Nucleus accumbens (tissue), 56 donors: ENCODE measurements around the gene NKPD1.

Experiments used
- DNase-seq, 56 donors: peaks; one replicate each; lab custom pipeline; 2025; lab: John Stamatoyannopoulos, UW

The NKPD1 gene

DNA sequence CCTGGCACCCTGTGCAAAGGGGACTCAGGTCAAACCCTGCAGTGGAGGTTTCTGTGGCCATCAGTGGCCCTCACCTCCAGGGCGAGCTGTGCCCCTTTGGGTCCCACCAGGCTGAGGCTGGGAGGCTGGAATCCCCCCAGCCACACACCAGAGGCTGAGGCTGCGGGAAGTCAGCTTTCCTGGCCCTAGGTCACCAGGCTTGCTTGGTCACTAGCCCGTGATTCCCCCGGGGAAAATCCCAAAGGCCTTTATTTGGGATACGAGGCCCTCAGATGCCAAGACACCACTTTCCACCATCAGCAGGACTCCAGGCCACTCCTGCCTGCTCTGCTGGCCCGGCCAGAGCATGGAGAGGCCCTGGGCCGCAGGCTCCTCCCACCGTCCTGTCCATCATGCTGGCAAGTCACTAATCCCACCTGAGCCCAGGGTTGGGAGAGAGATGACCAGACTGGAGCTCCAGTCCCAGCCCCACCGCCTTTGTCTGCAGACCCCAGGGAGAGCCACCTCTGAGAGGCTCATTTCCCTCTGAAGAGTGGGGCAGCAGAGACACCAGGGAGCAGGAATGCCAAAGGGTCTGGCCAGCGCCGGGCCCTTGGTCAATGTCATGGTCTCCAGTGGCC is 4.7 kb downstream of the NKPD1 start:
- DNase-seq, result no peak

- no peak for DNase-seq
Observed at GRCh38 chr19:45154064-45154827, 6.5 kb downstream of the NKPD1 start.

DNA sequence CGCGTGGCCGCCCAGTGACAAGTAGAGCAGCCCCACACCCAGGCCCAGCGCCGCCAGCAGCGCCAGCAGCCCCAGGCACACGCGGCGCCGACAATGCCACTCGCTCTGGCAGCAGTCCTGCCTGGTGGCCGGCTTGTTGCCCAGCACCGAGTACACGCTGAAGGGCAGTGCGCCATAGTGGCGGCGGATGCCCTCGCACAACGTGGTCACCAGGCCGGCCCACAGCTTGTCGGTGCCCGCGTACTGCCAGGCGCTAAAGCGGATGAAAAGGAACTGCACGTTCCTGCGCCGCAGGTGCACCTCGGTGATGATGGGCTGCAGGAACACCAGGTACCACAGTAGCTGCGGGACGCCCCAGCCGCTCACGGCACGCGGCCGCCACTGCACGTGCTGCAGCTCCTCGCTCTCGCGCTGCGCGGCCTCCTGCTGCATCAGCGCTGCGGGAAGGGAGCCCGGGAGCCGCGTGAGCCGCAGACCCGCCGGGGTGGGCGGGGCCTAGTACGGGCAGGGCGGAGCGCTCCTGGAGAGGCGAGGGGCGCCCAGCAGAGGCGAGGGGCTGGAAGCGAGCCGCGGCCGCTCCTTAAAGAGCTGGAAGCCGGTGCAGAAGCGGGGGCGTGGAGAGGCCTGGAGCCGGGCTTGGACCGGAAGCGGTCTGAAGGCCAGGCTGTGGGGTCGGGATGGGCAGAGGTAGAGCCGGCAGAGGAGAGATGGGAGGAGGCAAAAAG is 7.3 kb downstream of the NKPD1 start:
- peak in 43 of 56 donors; percentile 11 to 76 (median 45) for DNase-seq

DNA sequence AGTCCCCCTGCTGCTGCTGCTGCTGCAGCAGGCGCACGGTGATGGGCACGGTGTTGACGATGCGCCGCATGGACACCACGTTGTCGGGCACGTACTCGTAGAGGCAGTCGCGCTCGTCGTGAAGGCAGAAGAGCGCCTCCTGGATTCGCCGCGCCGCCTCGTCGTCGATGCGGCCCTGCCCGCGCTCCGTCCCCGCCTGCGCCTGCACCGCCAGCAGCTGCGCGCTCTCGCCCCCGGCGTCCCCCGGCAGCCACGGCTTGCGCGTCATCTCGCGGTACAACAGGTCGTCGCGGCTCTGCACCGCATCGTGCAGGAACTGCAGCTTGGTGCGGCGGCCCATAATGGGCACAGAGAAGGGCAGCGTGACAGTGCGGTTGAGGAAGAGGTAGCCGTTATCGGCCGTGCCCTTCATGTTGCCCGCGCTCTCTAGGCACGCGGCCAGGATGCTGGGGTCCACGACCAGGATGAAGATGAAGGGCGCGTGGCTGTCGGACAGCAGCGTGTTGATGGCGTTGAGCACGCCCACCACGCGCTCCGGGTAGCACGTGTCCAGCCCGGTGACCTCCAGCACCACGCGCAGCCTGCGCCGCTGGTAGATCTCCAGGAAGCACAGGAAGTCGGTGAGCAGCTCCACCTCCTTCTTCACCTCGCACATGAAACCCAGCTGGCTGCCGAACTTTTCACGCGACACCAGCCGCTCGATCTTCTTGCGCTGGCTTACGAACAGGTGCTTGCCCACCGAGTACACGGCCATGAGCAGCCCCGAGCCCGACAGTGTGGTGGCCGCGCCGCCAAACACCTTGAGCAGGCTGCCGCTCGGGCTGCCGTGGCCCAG is 8.1 kb downstream of the NKPD1 start:
- peak in 25 of 56 donors; percentile 9 to 64 (median 36) for DNase-seq

- DNase-seq, result no peak
Observed at GRCh38 chr19:45151821-45152503, 8.8 kb downstream of the NKPD1 start.

- DNase-seq, result peak in 1 of 56 donors; percentile 45
Observed at GRCh38 chr19:45151320-45151719, 9.5 kb downstream of the NKPD1 start.

- peak in 1 of 56 donors; percentile 45 for DNase-seq
Observed at GRCh38 chr19:45150751-45151281, 10.0 kb downstream of the NKPD1 start.

DNA sequence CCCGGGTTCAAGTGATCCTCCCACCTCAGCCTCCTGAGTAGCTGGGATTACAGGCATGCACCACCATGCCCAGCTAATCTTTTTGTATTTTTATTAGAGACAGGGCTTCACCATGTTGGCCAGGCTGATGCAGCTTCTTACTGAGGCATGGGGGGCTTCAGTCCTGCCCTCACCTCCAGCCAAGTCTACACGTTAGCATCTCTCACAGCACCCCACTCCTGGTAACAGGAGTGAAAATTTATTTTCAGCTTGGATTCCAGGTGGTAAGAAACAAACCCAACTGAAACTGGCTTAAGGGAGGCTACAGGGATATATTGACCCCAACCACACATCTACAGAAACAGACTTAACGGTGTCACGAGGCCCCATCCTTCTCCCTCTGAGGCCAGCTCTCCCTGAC is 10.6 kb downstream of the NKPD1 start:
- no peak for DNase-seq

DNA sequence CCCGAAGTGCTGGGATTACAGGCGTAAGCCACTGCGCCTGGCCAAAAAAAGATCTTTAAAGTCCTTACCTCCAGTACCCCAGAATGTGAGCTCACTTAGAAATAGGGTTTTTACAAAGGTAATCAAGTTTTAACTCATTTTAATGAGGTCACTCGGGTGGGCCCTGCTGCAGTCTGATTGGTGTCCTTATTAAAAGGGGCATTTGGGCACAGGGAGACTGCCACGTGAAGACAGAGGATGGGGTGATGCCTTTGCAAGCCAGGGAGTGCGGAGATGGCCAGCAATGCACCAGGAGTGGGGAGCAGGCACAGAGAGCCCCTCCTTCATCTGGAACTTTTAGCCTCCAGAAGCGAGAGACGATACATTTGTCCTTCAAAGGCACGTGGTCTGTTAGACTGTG is 11.7 kb downstream of the NKPD1 start:
- no peak for DNase-seq

DNA sequence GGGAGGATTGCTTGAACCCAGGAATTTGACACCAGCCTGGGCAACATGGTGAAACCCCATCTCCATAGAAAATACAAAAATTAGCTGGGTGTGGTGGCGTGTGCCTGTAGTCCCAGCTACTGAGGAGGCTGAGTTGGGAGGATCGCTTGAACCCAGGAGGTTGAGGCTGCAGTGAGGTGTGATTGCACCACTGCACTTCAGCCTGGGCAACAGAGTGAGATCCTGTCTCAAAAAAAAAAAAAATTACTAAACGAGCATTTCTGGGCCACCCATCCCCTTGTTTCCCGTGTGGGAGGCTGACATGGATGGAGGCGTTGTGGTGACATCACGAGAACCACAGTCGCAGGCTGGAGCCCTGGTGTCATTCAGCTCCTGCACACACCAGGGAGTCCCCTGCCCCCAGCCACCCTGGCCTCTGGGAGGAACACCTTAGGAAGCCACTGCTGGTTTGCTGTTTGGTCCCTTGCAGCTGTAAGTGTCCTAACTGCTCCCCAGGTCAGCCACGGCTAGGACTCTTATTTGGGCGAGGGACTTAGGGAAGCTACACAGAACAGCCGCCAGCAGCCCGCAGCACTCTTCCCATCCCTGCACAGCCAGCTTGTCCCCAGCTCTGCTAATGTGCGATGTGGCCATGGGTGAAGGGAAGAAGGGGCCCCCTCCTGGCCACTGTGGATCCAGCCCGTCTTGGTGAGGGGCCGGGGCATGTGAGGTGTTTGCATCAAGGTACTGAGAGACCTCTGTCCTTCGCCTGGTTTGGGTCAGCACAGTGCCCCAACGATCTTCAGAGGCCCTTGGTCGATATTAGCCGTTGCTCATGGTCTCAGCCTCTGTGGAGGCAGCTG is 12.7 kb downstream of the NKPD1 start:
- DNase-seq, result peak in 2 of 56 donors; percentile 12 to 23

- DNase-seq, result no peak
Observed at GRCh38 chr19:45146741-45147205, 14.0 kb downstream of the NKPD1 start.

DNA sequence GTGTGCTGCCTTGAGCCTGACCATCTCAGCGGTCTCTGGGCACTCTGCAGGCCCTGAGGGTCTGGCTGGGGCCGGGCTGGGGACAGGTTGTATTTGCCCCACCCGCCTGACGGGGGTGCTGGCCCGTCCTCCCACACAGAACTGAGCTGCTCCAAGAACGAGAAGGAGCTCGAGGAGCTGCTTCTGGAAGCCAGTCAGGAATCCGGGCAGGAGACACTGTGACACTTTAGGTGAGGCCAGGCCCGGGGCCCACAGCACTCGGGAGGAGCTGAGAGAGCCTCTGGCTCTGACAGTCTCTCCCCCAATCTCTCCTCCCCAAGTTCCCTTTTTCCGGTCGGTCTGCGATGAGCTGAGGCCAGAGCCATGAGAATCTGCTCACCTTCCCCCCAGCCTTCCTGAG is 14.5 kb downstream of the NKPD1 start:
- no peak for DNase-seq

DNA sequence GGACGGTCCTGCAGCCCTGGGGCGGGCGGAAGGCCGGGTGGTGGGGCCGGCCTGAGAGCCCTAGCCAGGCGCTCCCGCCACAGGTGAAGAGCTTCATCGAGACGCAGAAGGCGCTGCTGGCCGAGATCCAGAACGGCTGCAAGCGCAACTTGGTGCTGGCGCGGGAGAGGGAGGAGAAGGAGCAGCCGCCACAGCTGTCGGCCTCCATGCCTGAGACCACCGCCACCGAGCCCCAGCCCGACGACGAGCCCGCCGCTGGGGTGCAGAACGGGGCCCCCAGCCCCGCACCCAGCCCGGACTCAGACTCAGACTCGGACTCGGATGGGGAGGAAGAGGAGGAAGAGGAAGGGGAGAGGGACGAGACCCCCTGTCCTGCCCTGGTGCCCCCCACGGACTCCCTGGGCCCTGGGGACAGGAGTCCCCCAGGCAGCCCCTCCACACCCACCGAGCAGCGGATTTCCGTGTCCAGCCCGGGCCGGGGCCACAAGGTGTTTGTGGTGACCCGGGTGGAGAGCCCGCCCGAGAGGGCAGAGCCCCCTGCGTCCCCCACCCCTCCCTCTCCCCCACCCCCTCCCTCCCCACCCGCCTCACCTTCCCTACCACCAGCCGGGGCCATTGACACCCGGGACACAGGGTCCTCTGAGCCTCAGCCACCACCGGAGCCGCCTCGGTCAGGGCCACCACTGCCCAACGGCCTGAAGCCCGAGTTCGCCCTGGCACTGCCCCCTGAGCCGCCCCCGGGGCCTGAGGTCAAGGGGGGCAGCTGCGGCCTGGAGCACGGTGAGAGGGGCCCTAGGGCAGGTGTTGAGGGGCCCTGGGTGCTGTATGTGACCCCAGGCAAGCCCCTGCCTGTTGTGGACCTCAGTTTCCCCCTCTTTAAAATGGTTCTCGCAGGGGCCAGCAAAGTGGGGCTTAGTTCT is 15.3 kb downstream of the NKPD1 start:
- DNase-seq, result no peak

DNA sequence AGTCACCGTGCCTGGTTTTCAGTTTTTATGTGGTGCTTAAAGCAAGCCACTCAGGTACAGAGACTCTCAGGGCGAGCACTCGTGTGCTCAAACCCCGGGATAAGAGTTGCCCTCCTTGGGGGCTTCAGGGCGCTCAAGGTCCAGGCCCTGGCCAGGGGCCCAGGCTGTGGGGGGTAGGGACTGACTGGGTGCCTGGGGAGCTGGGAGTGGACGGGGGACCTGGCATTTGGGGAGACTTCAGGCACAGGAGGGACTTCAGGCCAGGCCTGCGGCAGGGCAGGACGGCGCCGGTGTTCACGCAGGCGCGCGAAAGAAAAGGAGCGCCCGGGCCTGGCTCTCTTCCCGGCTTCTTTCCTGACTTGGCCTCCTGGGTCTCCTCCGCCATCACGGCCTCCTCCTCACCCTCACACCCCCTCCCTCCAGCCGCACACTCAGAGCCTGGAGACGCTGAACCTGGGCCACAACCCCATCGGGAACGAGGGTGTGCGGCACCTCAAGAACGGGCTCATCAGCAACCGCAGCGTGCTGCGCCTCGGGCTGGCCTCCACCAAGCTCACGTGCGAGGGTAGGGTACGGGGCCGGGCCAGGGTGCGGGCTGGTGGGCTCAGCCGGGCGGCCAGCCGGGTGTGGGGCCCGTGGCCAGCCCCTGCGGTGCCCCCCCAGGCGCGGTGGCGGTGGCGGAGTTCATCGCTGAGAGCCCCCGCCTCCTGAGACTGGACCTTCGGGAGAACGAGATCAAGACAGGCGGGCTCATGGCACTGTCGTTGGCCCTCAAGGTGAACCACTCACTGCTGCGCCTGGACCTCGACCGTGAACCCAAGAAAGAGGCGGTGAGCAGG is 16.1 kb downstream of the NKPD1 start:
- DNase-seq, result no peak

DNA sequence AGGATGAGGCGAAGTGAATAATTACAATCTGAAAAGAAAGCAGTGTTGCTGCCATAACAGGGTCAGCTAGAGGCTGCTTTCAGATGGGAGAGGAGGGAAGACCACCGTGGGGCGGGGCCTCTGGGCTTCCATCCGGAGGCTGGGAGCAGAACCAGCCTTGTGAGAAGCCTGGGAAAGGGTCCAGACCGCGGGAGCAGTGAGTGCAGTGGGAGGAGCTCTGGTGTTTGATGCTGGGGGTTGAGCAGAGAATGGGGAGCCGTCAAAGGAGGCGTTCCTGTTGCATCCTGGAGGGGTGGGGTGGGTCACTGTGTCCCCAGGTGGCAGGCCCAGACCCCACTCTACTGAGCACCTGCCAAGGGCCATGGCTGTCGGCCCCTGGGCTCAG is 18.1 kb downstream of the NKPD1 start:
- DNase-seq, result no peak

- DNase-seq, result no peak
Observed at GRCh38 chr19:45142016-45142725, 18.6 kb downstream of the NKPD1 start.
